Activated CD8-positive, alpha-beta memory T cell treated with anti-CD3 and anti-CD28 coated beads, Interleukin-2, amount 10 ng/mL, durations not matched to agents 7 days and 5 days (primary cell): Measurements from ENCODE around the gene SAMD1. TPM values are rescaled to one million over a fixed set of nuclear protein-coding genes. Genes with fewer than 3 reads are reported as not detected.

ENCODE experiments used
- ATAC-seq: fragments of 150-1000 bp; cut with Tn5 transposase; one replicate; pipeline ENCODE4 v1.10.0; 2021; ENCODE audit warnings: moderate library complexity
- CTCF ChIA-PET: fragments of 350-600 bp; sonication (Branson Sonifier 250); formaldehyde crosslinking; loops from one replicate; lab custom pipeline; 2021; ENCODE audit warnings: antibody characterized with exemption; lab: Charles Lee
- DNase-seq: peaks from one replicate; pipeline ENCODE4 v3.0.0-alpha.2; 2020
- H3K27ac Mint-ChIP-seq: one replicate; pipeline ENCODE4 v1.8.0; 2021; ENCODE audit warnings: mild to moderate bottlenecking, mixed read lengths
- H3K27me3 Mint-ChIP-seq: one replicate; pipeline ENCODE4 v1.8.0; 2021; ENCODE audit warnings: mixed read lengths
- H3K36me3 Mint-ChIP-seq: one replicate; pipeline ENCODE4 v1.8.0; 2021; ENCODE audit warnings: mild to moderate bottlenecking, mixed read lengths
- H3K4me1 Mint-ChIP-seq: one replicate; pipeline ENCODE4 v1.8.0; 2021; ENCODE audit warnings: mixed read lengths
- H3K4me3 Mint-ChIP-seq: one replicate; pipeline ENCODE4 v1.8.0; 2021; ENCODE audit warnings: mild to moderate bottlenecking, moderate library complexity, mixed read lengths
- H3K9me3 Mint-ChIP-seq: one replicate; pipeline ENCODE4 v1.8.0; 2022; ENCODE audit warnings: low read depth, mixed read lengths
- total RNA-seq, 2 experiments: library from RNA; stranded (reverse); gene quantifications; one replicate each; pipeline ENCODE4 v1.2.3, GENCODE V29; 2021

The SAMD1 gene
- total RNA-seq, 2 experiments from 2014 or later, result 60.4 to 81.9 TPM

- Mint-ChIP-seq H3K36me3 (no peaks in the 10 kb centered on the region), H3K4me3 (no peak overlapping the region), H3K4me1 (peaks cover 32% of the 10 kb centered on the region), H3K27me3 (no peaks in the 10 kb centered on the region), H3K27ac (no peak overlapping the region), H3K9me3 (no peaks in the 10 kb centered on the region)
- CTCF ChIA-PET, result no interaction called here
- ATAC-seq, result no peak
- DNase-seq, result no peak
Observed at GRCh38 chr19:14111486-14111885, 20.9 kb upstream of the SAMD1 start.

GRCh38 chr19:14110650-14111049 lies 20.1 kb upstream of the SAMD1 start:
- ATAC-seq (no peak), DNase-seq (no peak)
- Mint-ChIP-seq H3K4me1 (peaks cover 24% of the 10 kb centered on the region), H3K36me3 (no peaks in the 10 kb centered on the region), H3K27me3 (no peaks in the 10 kb centered on the region), H3K4me3 (no peak overlapping the region), H3K9me3 (no peaks in the 10 kb centered on the region), H3K27ac (no peak overlapping the region)
- CTCF ChIA-PET, result interaction anchor here (0.7 to 0.8 kb wide), 2 partner anchors 12 to 229 kb away, joined by 3 to 4 read pairs; no protein-coding TSS in a partner anchor

- H3K4me3 Mint-ChIP-seq, result no peak overlapping the region
- ATAC-seq, result no peak
- CTCF ChIA-PET, result interaction anchor here (1.0 kb wide), 1 partner anchor 29 kb away, joined by 5 read pairs; no protein-coding TSS in a partner anchor
Observed at GRCh38 chr19:14107581-14108461, 17.3 kb upstream of the SAMD1 start.

GRCh38 chr19:14106840-14107239 lies 16.3 kb upstream of the SAMD1 start:
- ATAC-seq (no peak), DNase-seq (no peak)
- peaks cover 2% of the 10 kb centered on the region for H3K4me1 Mint-ChIP-seq
- no peaks in the 10 kb centered on the region for H3K36me3 Mint-ChIP-seq
- H3K9me3 Mint-ChIP-seq, result no peaks in the 10 kb centered on the region
- CTCF ChIA-PET, result interaction anchor here (4.4 kb wide), 1 partner anchor 7 kb away, joined by 16 read pairs; no protein-coding TSS in a partner anchor
- no peaks in the 10 kb centered on the region for H3K27me3 Mint-ChIP-seq
- H3K4me3 Mint-ChIP-seq, result no peak overlapping the region
- H3K27ac Mint-ChIP-seq, result no peak overlapping the region

More at GRCh38 chr19:14107581-14108461, 17.3 kb upstream of the SAMD1 start:
- Mint-ChIP-seq H3K9me3 (no peaks in the 10 kb centered on the region), H3K4me1 (peaks cover 5% of the 10 kb centered on the region), H3K27ac (no peak overlapping the region), H3K36me3 (no peaks in the 10 kb centered on the region), H3K27me3 (no peaks in the 10 kb centered on the region)
- no peak for DNase-seq

- Mint-ChIP-seq H3K27me3 (no peaks in the 10 kb centered on the region), H3K9me3 (no peaks in the 10 kb centered on the region), H3K4me3 (no peak overlapping the region), H3K27ac (no peak overlapping the region), H3K4me1 (no peaks in the 10 kb centered on the region), H3K36me3 (peaks cover 1% of the 10 kb centered on the region)
- ATAC-seq (no peak), DNase-seq (no peak)
- CTCF ChIA-PET, result interaction anchor here (4.4 kb wide), 1 partner anchor 9 kb away, joined by 16 read pairs; no protein-coding TSS in a partner anchor
Observed at GRCh38 chr19:14105680-14106079, 15.1 kb upstream of the SAMD1 start.

- Mint-ChIP-seq H3K27ac (no peak overlapping the region), H3K9me3 (no peaks in the 10 kb centered on the region), H3K36me3 (peaks cover 2% of the 10 kb centered on the region), H3K4me1 (no peaks in the 10 kb centered on the region), H3K27me3 (no peaks in the 10 kb centered on the region), H3K4me3 (no peak overlapping the region)
- CTCF ChIA-PET, result interaction anchor here (4.4 kb wide), 1 partner anchor 11 kb away, joined by 16 read pairs; no protein-coding TSS in a partner anchor
- DNase-seq, result no peak
- ATAC-seq, result peak; percentile 27
Observed at GRCh38 chr19:14103310-14103709, 12.8 kb upstream of the SAMD1 start.

- ATAC-seq, result no peak
Observed at GRCh38 chr19:14102756-14103155, 12.2 kb upstream of the SAMD1 start.

GRCh38 chr19:14102102-14102696 lies 11.6 kb upstream of the SAMD1 start:
- H3K4me3 Mint-ChIP-seq, result no peak overlapping the region
- DNase-seq (no peak), ATAC-seq (no peak)
- H3K9me3 Mint-ChIP-seq, result no peaks in the 10 kb centered on the region
- no peak overlapping the region for H3K27ac Mint-ChIP-seq
- H3K36me3 Mint-ChIP-seq, result peaks cover 2% of the 10 kb centered on the region
- CTCF ChIA-PET, result interaction anchor here (1.5 to 4.4 kb wide), 2 partner anchors 12 to 13 kb away, joined by 4 to 16 read pairs; no protein-coding TSS in a partner anchor
- H3K27me3 Mint-ChIP-seq, result no peaks in the 10 kb centered on the region
- H3K4me1 Mint-ChIP-seq, result no peaks in the 10 kb centered on the region

More at GRCh38 chr19:14102756-14103155, 12.2 kb upstream of the SAMD1 start:
- Mint-ChIP-seq H3K27me3 (no peaks in the 10 kb centered on the region), H3K36me3 (peaks cover 2% of the 10 kb centered on the region), H3K27ac (no peak overlapping the region), H3K4me1 (no peaks in the 10 kb centered on the region), H3K4me3 (no peak overlapping the region), H3K9me3 (no peaks in the 10 kb centered on the region)
- CTCF ChIA-PET, result interaction anchor here (4.4 kb wide), 1 partner anchor 12 kb away, joined by 16 read pairs; no protein-coding TSS in a partner anchor
- no peak for DNase-seq

GRCh38 chr19:14101003-14101545 lies 10.5 kb upstream of the SAMD1 start:
- no peaks in the 10 kb centered on the region for H3K9me3 Mint-ChIP-seq
- no peak for DNase-seq
- H3K27ac Mint-ChIP-seq, result no peak overlapping the region
- H3K27me3 Mint-ChIP-seq, result no peaks in the 10 kb centered on the region
- H3K36me3 Mint-ChIP-seq, result peaks cover 2% of the 10 kb centered on the region
- no peaks in the 10 kb centered on the region for H3K4me1 Mint-ChIP-seq
- CTCF ChIA-PET, result interaction anchor here (1.5 kb wide), 1 partner anchor 14 kb away, joined by 4 read pairs; no protein-coding TSS in a partner anchor
- ATAC-seq, result no peak
- H3K4me3 Mint-ChIP-seq, result no peak overlapping the region

GRCh38 chr19:14097532-14098151 lies 7.1 kb upstream of the SAMD1 start:
- Mint-ChIP-seq H3K4me3 (no peak overlapping the region), H3K9me3 (peaks cover 4% of the 10 kb centered on the region), H3K36me3 (peaks cover 8% of the 10 kb centered on the region), H3K4me1 (peaks cover 4% of the 10 kb centered on the region), H3K27ac (no peak overlapping the region), H3K27me3 (no peaks in the 10 kb centered on the region)
- CTCF ChIA-PET, result no interaction called here
- ATAC-seq (no peak), DNase-seq (no peak)

GRCh38 chr19:14096272-14096992 lies 5.9 kb upstream of the SAMD1 start:
- no peak for DNase-seq
- H3K27ac Mint-ChIP-seq, result no peak overlapping the region
- no peak for ATAC-seq
- H3K9me3 Mint-ChIP-seq, result peaks cover 4% of the 10 kb centered on the region
- CTCF ChIA-PET, result interaction anchor here (1.0 to 2.0 kb wide), 2 partner anchors 17 to 23 kb away, joined by 5 to 10 read pairs; partner anchors contain the start of gene MISP3
- H3K4me1 Mint-ChIP-seq, result peaks cover 12% of the 10 kb centered on the region
- H3K36me3 Mint-ChIP-seq, result peaks cover 8% of the 10 kb centered on the region
- H3K27me3 Mint-ChIP-seq, result no peaks in the 10 kb centered on the region
- no peak overlapping the region for H3K4me3 Mint-ChIP-seq

- H3K36me3 Mint-ChIP-seq, result peaks cover 7% of the 10 kb centered on the region
- H3K4me1 Mint-ChIP-seq, result peaks cover 13% of the 10 kb centered on the region
- no peak for ATAC-seq
- CTCF ChIA-PET, result interaction anchor here (1.2 to 2.0 kb wide), 2 partner anchors 20 to 22 kb away, joined by 3 to 10 read pairs; partner anchors contain the start of gene MISP3
- peaks cover 4% of the 10 kb centered on the region for H3K9me3 Mint-ChIP-seq
- DNase-seq, result no peak
- no peaks in the 10 kb centered on the region for H3K27me3 Mint-ChIP-seq
- peak overlapping the region; percentile 8 for H3K27ac Mint-ChIP-seq
- no peak overlapping the region for H3K4me3 Mint-ChIP-seq
Observed at GRCh38 chr19:14094854-14095253, 4.3 kb upstream of the SAMD1 start.
